CMK (cell line): ENCODE results near the gene CNNM2.
A peak's percentile ranks its signal among the peaks of the same experiment; 100 is the strongest.
"Not testable (repeated sequence)": the region's sequence is repeated elsewhere in the genome, so short reads cannot be mapped to it uniquely, and the experiment has no call there.

Source experiments
- DNase-seq: peaks from one replicate; pipeline ENCODE4 v3.0.0-alpha.2; 2010; ENCODE audit warnings: low read depth

Gene CNNM2

GRCh38 chr10:103109821-103110220, 191.7 kb downstream of the CNNM2 start:
- DNase-seq, result no peak

GRCh38 chr10:103110407-103110806, 192.3 kb downstream of the CNNM2 start:
- no peak for DNase-seq

- DNase-seq, result no peak
These were observed 193.2 kb downstream of the CNNM2 start for GRCh38 chr10:103111031-103111917.

- DNase-seq, result no peak
These were observed 194.1 kb downstream of the CNNM2 start for GRCh38 chr10:103111918-103112877.

GRCh38 chr10:103114876-103115275, 196.8 kb downstream of the CNNM2 start:
- DNase-seq, result no peak

GRCh38 chr10:103117247-103117646, 199.2 kb downstream of the CNNM2 start:
- DNase-seq, result no peak

GRCh38 chr10:103120546-103120945, 202.5 kb downstream of the CNNM2 start:
- DNase-seq, result no peak

- DNase-seq, result no peak
These were observed 203.1 kb downstream of the CNNM2 start for GRCh38 chr10:103120977-103121735.

- no peak for DNase-seq
These were observed 205.4 kb downstream of the CNNM2 start for GRCh38 chr10:103123282-103124024.

GRCh38 chr10:103124420-103125096, 206.5 kb downstream of the CNNM2 start:
- DNase-seq, result no peak

- DNase-seq, result peak; percentile 26
These were observed 207.5 kb downstream of the CNNM2 start for GRCh38 chr10:103125323-103126267.

- DNase-seq, result no peak
These were observed 209.1 kb downstream of the CNNM2 start for GRCh38 chr10:103127241-103127640.

- not testable (repeated sequence) for DNase-seq
These were observed 212.1 kb downstream of the CNNM2 start for GRCh38 chr10:103130180-103130579.

- no peak for DNase-seq
These were observed 212.8 kb downstream of the CNNM2 start for GRCh38 chr10:103130910-103131309.

GRCh38 chr10:103135168-103135567, 217.1 kb downstream of the CNNM2 start:
- not testable (repeated sequence) for DNase-seq

- no peak for DNase-seq
These were observed 221.7 kb downstream of the CNNM2 start for GRCh38 chr10:103139803-103140202.
